Measurements from ENCODE around the gene ANKDD1A. TPM values are rescaled to one million over a fixed set of nuclear protein-coding genes. Genes with fewer than 3 reads are reported as not detected.

The ANKDD1A gene
- 6.8 TPM for total RNA-seq (2021; ENCODE audit: unreplicated experiment)
- polyA plus RNA-seq (2012; ENCODE audit: insufficient read length), result 10.2 TPM
- percentile 53 among the genes with signal in this experiment for Bru-seq, nascent RNA
- percentile 67 among the genes with signal in this experiment for BruChase-seq, experiment 1, labeled RNA remaining after a 2-hour chase
- percentile 76 among the genes with signal in this experiment for BruChase-seq, experiment 2, labeled RNA remaining after a 6-hour chase
- long read RNA-seq, partial matches to known transcripts, result 1 of 15 reads
- long read RNA-seq, other reads (novel, unspliced or antisense), result 14 of 15 reads

DNA sequence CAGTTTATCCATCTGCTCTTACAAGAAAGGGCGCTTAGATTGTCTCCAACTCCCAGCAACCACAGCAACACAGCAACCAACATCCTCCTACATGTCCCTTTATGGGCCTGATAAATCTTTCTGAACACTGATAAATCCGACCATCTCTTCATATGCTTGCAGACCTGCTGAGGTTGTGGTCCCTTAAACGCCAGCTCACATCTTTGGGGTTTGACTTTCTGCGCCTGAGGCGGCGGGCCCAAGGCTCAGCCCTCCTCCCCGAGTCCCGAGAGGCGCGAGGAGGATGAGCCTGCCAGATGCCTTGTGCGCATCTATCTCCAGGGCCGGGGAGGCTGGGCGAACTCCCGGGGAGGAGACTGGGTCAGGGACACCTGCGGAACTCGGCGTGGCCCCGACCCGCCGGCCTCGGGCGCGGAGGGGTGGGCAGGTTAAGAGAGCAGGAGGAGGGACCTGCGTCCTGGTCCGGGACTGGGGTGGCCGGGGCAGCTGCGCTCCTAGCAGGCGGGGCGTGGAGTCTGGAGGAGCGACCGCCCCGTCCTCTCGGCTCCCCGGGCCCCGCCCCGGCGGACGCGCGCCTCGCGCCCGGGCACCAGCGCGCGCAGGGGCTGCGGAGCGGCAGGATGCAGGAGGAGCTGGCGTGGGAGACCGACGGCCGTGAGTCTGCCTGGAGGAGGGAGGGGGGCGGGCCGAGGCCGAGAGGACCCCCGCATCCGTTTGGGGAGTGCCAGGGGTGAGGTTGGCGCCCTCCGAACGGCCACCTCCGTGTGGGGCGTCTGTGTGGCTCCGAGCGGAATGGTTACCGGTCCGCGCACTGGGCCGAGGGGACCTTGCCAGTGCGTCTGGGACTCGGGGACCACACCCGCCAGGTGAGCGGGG is at the start of gene ANKDD1A:
TSS of gene ANKDD1A (plus strand) at position 592 of the 876 bp plus-strand sequence. CDS start at position 621, 29 bp downstream.
- H3K27me3 ChIP-seq (ENCODE audit: control insufficient read depth, insufficient read depth, low read length), result 0 out of 2 replicates have a peak, but pooled peaks cover 2% of the 10 kb centered on the region
- no peaks in the 10 kb centered on the region; the same call in 1 of the 2 replicates for H3K36me3 ChIP-seq (ENCODE audit: control insufficient read depth, insufficient read depth, low read length)
- no TSS peak for BruUV-seq (replicated peaks)
- ChIA-PET POLR2A (interaction anchor here (0.6 to 0.7 kb wide), 2 partner anchors 46 to 311 kb away, joined by 3 read pairs; no protein-coding TSS in a partner anchor), CTCF (interaction anchor here (0.6 kb wide), 3 partner anchors 32 to 461 kb away, joined by 3 to 6 read pairs (median 4); no protein-coding TSS in a partner anchor)
- peak within 1 kb of the TSS; percentile 67 for H3K27ac ChIP-seq (ENCODE audit: low read length)
- DNase-seq (ENCODE audit: low read depth, low spot score) (no peak), ATAC-seq (peak; percentile 97)
- no peaks in the 10 kb centered on the region for H3K9me3 ChIP-seq (ENCODE audit: control insufficient read depth, insufficient read depth, low read depth, low read length)
- TF ChIP-seq, protein P1, sequence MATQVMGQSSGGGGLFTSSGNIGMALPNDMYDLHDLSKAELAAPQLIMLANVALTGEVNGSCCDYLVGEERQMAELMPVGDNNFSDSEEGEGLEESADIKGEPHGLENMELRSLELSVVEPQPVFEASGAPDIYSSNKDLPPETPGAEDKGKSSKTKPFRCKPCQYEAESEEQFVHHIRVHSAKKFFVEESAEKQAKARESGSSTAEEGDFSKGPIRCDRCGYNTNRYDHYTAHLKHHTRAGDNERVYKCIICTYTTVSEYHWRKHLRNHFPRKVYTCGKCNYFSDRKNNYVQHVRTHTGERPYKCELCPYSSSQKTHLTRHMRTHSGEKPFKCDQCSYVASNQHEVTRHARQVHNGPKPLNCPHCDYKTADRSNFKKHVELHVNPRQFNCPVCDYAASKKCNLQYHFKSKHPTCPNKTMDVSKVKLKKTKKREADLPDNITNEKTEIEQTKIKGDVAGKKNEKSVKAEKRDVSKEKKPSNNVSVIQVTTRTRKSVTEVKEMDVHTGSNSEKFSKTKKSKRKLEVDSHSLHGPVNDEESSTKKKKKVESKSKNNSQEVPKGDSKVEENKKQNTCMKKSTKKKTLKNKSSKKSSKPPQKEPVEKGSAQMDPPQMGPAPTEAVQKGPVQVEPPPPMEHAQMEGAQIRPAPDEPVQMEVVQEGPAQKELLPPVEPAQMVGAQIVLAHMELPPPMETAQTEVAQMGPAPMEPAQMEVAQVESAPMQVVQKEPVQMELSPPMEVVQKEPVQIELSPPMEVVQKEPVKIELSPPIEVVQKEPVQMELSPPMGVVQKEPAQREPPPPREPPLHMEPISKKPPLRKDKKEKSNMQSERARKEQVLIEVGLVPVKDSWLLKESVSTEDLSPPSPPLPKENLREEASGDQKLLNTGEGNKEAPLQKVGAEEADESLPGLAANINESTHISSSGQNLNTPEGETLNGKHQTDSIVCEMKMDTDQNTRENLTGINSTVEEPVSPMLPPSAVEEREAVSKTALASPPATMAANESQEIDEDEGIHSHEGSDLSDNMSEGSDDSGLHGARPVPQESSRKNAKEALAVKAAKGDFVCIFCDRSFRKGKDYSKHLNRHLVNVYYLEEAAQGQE (IDR thresholded peaks at IDR 0.05; ENCODE audit: insufficient read depth in 1 of 2, low read depth in 2 of 2, low read length in 1 of 2), result no peak
- TF ChIP-seq SIN3A (IDR thresholded peaks at IDR 0.05; ENCODE audit: borderline replicate concordance, insufficient read depth, low read depth, low read length) (0 out of 2 replicates have a peak, but pooled peaks have one; percentile 11), POLR2AphosphoS5 (IDR thresholded peaks at IDR 0.05; ENCODE audit: low read depth, low read length) (peak; percentile 34; the same call in 1 of the 2 replicates), TCF7L2 (IDR thresholded peaks at IDR 0.05; ENCODE audit: low read depth, low read length) (no peak)
- TF ChIP-seq, protein P2, sequence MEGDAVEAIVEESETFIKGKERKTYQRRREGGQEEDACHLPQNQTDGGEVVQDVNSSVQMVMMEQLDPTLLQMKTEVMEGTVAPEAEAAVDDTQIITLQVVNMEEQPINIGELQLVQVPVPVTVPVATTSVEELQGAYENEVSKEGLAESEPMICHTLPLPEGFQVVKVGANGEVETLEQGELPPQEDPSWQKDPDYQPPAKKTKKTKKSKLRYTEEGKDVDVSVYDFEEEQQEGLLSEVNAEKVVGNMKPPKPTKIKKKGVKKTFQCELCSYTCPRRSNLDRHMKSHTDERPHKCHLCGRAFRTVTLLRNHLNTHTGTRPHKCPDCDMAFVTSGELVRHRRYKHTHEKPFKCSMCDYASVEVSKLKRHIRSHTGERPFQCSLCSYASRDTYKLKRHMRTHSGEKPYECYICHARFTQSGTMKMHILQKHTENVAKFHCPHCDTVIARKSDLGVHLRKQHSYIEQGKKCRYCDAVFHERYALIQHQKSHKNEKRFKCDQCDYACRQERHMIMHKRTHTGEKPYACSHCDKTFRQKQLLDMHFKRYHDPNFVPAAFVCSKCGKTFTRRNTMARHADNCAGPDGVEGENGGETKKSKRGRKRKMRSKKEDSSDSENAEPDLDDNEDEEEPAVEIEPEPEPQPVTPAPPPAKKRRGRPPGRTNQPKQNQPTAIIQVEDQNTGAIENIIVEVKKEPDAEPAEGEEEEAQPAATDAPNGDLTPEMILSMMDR (IDR thresholded peaks at IDR 0.05), result no peak
- intact Hi-C loops (cut with micrococcal nuclease; ENCODE audit: unreplicated experiment) (no loop called here), in situ Hi-C loops (cut with HindIII; ENCODE audit: low pct_unique_long_range_greater_than_20kb, low sequenced_read_pairs) (no loop called here)
- H3K4me3 ChIP-seq (ENCODE audit: low read depth in 2 of 2, low read length in 2 of 2), result peak within 1 kb of the TSS; percentile 67 to 82
- peaks cover 6% of the 10 kb centered on the region for H3K4me1 ChIP-seq (ENCODE audit: control insufficient read depth, insufficient read depth, low read length)

DNA sequence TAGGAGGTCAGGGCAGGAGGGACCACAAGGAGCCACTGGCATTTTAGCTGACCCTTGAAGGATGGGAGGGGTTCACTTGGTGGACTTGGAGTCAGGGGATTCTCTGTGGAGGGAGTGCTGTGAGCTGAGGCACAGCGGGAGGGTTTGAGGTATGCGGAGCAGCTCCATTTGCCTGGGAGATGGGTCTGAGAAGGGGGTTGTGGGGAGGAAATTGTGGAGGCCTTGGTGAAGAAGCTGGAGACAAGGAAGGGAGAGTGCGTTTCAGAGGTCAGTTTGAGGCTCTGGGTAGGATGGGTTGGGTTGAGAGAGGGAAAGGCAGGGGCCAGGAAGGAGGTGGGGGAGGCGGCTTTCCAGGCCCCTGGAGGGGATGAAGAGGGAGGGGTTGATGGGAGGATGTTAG is 49.7 kb upstream of the ANKDD1A start:
- TF ChIP-seq, protein P1 (IDR thresholded peaks at IDR 0.05; ENCODE audit: insufficient read depth in 1 of 2, low read depth in 2 of 2, low read length in 1 of 2), result no peak
- no peak for TF ChIP-seq SIN3A (IDR thresholded peaks at IDR 0.05; ENCODE audit: borderline replicate concordance, insufficient read depth, low read depth, low read length)
- TF ChIP-seq TCF7L2 (IDR thresholded peaks at IDR 0.05; ENCODE audit: low read depth, low read length), result no peak
- TF ChIP-seq, protein P2 (IDR thresholded peaks at IDR 0.05), result no peak
- TF ChIP-seq POLR2AphosphoS5 (IDR thresholded peaks at IDR 0.05; ENCODE audit: low read depth, low read length), result no peak
- H3K4me3 ChIP-seq (ENCODE audit: low read depth in 2 of 2, low read length in 2 of 2), result no peak overlapping the region
- H3K9me3 ChIP-seq (ENCODE audit: control insufficient read depth, insufficient read depth, low read depth, low read length), result no peaks in the 10 kb centered on the region
- no peak for ATAC-seq
- no TSS peak for BruUV-seq (replicated peaks)
- ChIA-PET CTCF (no interaction called here), POLR2A (no interaction called here)
- in situ Hi-C loops (cut with HindIII; ENCODE audit: low pct_unique_long_range_greater_than_20kb, low sequenced_read_pairs), result no loop called here
- H3K4me1 ChIP-seq (ENCODE audit: control insufficient read depth, insufficient read depth, low read length), result no peaks in the 10 kb centered on the region; the same call in 1 of the 2 replicates
- H3K27ac ChIP-seq (ENCODE audit: low read length), result no peak overlapping the region
- H3K27me3 ChIP-seq (ENCODE audit: control insufficient read depth, insufficient read depth, low read length), result no peaks in the 10 kb centered on the region
- H3K36me3 ChIP-seq (ENCODE audit: control insufficient read depth, insufficient read depth, low read length), result no peaks in the 10 kb centered on the region
- no peak for DNase-seq (ENCODE audit: low read depth, low spot score)
- intact Hi-C loops (cut with micrococcal nuclease; ENCODE audit: unreplicated experiment), result no loop called here

All from Panc1 (cell line).